ENCODE data around the gene KRT23. TPM values are rescaled to one million over a fixed set of nuclear protein-coding genes. Genes with fewer than 3 reads are reported as not detected.

KRT23 gene
- total and polyA plus RNA-seq, 2 of the 13 experiments (the other 11 are each of a cell fraction or from before 2014, with no cell fraction given), result 24.7 to 51.1 TPM

DNA sequence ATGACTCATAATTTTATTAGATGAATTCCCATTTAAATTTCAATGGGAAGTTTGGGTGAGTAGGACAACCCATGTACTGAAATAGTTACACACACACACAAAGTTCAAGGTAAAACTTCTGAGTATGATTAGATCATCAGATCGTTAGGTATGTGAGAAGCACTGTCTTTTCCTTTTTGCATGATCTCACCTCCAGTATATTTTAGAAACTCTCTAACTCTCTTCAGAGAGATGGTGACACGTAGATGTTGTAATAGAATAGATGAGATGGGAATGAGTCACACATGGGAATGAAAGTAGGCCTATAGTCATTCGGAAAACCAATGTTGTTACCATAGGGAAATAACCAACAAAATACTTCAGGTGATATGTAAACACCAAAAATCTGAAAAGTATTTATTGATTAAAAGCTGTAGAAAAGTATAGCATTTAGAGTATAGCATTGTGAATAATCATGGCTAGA, 22.2 kb downstream of the KRT23 start (continued):
- TF ChIP-seq, protein P1, sequence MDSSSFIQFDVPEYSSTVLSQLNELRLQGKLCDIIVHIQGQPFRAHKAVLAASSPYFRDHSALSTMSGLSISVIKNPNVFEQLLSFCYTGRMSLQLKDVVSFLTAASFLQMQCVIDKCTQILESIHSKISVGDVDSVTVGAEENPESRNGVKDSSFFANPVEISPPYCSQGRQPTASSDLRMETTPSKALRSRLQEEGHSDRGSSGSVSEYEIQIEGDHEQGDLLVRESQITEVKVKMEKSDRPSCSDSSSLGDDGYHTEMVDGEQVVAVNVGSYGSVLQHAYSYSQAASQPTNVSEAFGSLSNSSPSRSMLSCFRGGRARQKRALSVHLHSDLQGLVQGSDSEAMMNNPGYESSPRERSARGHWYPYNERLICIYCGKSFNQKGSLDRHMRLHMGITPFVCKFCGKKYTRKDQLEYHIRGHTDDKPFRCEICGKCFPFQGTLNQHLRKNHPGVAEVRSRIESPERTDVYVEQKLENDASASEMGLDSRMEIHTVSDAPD (CRISPR knock-in tag; IDR thresholded peaks at IDR 0.05), result no peak
- peak; percentile 62; the same call in 1 of the 2 replicates for TF ChIP-seq FOXA3 (CRISPR knock-in tag; IDR thresholded peaks at IDR 0.05)
- TF ChIP-seq, protein P2, sequence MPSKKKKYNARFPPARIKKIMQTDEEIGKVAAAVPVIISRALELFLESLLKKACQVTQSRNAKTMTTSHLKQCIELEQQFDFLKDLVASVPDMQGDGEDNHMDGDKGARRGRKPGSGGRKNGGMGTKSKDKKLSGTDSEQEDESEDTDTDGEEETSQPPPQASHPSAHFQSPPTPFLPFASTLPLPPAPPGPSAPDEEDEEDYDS (CRISPR knock-in tag; IDR thresholded peaks at IDR 0.05), result 0 out of 2 replicates have a peak, but pooled peaks have one; percentile 20
- TF ChIP-seq HMGXB3 (CRISPR knock-in tag; IDR thresholded peaks at IDR 0.05; ENCODE audit: borderline replicate concordance), result peak; percentile 46; the same call in 1 of the 2 replicates
- TF ChIP-seq HIVEP1 (CRISPR knock-in tag; IDR thresholded peaks at IDR 0.05), result no peak
- TF ChIP-seq ATF1 (CRISPR knock-in tag; IDR thresholded peaks at IDR 0.05), result peak; percentile 63; the same call in 1 of the 2 replicates
- peak; percentile 29 for TF ChIP-seq PHF5A (CRISPR knock-in tag; IDR thresholded peaks at IDR 0.05; ENCODE audit: low read depth, unreplicated experiment)
- no peak for TF ChIP-seq ZSCAN5A (CRISPR knock-in tag; IDR thresholded peaks at IDR 0.05; ENCODE audit: borderline replicate concordance)
- TF ChIP-seq SYNCRIP (IDR thresholded peaks at IDR 0.05; ENCODE audit: insufficient read depth, low read depth, low read length), result no peak
- no peak for TF ChIP-seq TOPORS (CRISPR knock-in tag; IDR thresholded peaks at IDR 0.05)
- TF ChIP-seq HOMEZ (CRISPR knock-in tag; IDR thresholded peaks at IDR 0.05; ENCODE audit: low read depth), result peak; percentile 92
- TF ChIP-seq CCDC6 (CRISPR knock-in tag; IDR thresholded peaks at IDR 0.05), result no peak
- TF ChIP-seq CEBPG (CRISPR knock-in tag; IDR thresholded peaks at IDR 0.05), result peak; percentile 69; the same call in 1 of the 2 replicates
- TF ChIP-seq HDAC2 (CRISPR knock-in tag; IDR thresholded peaks at IDR 0.05), result peak; percentile 44; the same call in 1 of the 2 replicates
- no peak for TF ChIP-seq ZFX (CRISPR knock-in tag; IDR thresholded peaks at IDR 0.05; ENCODE audit: low read depth)
